Cardiac septum (tissue), 1 donor: ENCODE data around the gene KLK13. TPM values are rescaled to one million over a fixed set of nuclear protein-coding genes. Genes with fewer than 3 reads are reported as not detected.

Experiments
- DNase-seq: peaks from one replicate; pipeline ENCODE4 v3.0.0-alpha.2; 2020; ENCODE audit warnings: low spot score
- intact Hi-C: fragments of 100-400 bp; cut with DNase I; formaldehyde crosslinking; loops from one replicate; pipeline ENCODE4 v1.14.0; 2022
- total RNA-seq: library from RNA; stranded (reverse); fragmentation: NEBNext Ultra II Directional; extraction: Animal tissue kit (Norgen Biotek cat#: 25700); gene quantifications from one replicate; pipeline ENCODE4 v1.2.1, GENCODE V29; 2021
- donor health status: DM: no; HTN: no; CAD: no.

KLK13 gene
- total RNA-seq, 1 donor from 2014 or later: not detected

DNA sequence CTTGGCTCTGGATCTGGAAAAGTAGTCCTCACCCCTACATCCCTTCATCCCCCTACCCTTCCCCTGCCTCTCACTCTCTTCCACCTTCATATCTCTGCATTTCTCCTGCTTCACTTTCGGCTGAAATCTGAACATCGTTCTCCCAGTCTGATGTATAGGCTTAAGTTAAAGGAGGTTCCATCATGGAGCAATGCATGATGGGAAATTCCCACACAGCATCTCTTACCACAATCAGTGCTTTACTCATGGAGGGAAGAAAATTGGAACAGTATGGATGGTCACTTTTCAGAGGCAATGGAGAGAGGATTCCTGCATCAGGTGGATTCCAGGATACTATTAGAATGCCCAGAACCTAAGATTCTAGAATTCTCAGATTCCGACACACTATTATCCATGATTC lies 57.4 kb downstream of the KLK13 start:
- DNase-seq: no peak
- intact Hi-C loops: no loop called here

DNA sequence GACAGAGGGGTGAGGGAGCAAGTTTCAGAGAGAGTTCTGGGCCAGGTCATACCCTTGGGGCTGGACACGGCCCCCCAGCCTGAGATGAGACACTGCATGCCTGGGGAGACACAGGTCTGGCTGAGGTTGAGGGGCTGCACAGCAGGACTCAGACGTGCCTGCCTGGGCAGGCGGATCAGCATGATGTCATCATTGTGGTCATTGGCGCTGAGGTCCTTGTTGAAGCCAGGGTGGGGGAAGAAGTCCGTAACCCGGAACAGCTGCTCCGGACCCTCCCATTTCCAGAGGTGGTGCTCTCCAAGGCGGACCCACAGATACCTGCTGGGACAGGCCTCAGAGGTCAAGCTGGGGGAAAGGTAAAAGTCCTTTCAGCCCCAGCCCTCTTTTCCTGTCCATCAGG lies 58.5 kb downstream of the KLK13 start:
- intact Hi-C loops: no loop called here

More for the DNA sequence above, 58.5 kb downstream of the KLK13 start:
- peak; percentile 53 for DNase-seq

Other genes starting within 250 kb of the KLK13 start
- gene KLK1, start 241.3 kb downstream of the KLK13 start, total RNA-seq: not detected
- not detected for gene KLK15, start 231.5 kb downstream of the KLK13 start, total RNA-seq
- gene KLK3, start 210.2 kb downstream of the KLK13 start, total RNA-seq: not detected
- not detected for gene KLK2, start 191.7 kb downstream of the KLK13 start, total RNA-seq
- not detected for gene KLK4, start 153.7 kb downstream of the KLK13 start, total RNA-seq
- not detected for gene KLK5, start 112.1 kb downstream of the KLK13 start, total RNA-seq
- gene KLK6, start 95.5 kb downstream of the KLK13 start, total RNA-seq: not detected
- not detected for gene KLK7, start 81.2 kb downstream of the KLK13 start, total RNA-seq
- not detected for gene KLK8, start 63.5 kb downstream of the KLK13 start, total RNA-seq
- not detected for gene KLK10, start 45.4 kb downstream of the KLK13 start, total RNA-seq
- gene KLK11, start 38.5 kb downstream of the KLK13 start, total RNA-seq: not detected
- not detected for gene KLK12, start 30.1 kb downstream of the KLK13 start, total RNA-seq
- gene KLK14, start 17.8 kb upstream of the KLK13 start, total RNA-seq: 0.32 TPM
- gene CTU1, start 43.3 kb upstream of the KLK13 start, total RNA-seq: 4.2 TPM
- gene SIGLEC9, start 59.8 kb upstream of the KLK13 start, total RNA-seq: 1.4 TPM
- gene SIGLEC7, start 77.2 kb upstream of the KLK13 start, total RNA-seq: 0.70 TPM
- gene CD33, start 160.0 kb upstream of the KLK13 start, total RNA-seq: 1.4 TPM
- gene SIGLECL1, start 186.0 kb upstream of the KLK13 start, total RNA-seq: not detected
- not detected for gene IGLON5, start 246.6 kb upstream of the KLK13 start, total RNA-seq